ENCODE results near the gene SNRNP35.
"Not testable (repeated sequence)": the region's sequence is repeated elsewhere in the genome, so short reads cannot be mapped to it uniquely, and the experiment has no call there.

SNRNP35 gene, protein sequence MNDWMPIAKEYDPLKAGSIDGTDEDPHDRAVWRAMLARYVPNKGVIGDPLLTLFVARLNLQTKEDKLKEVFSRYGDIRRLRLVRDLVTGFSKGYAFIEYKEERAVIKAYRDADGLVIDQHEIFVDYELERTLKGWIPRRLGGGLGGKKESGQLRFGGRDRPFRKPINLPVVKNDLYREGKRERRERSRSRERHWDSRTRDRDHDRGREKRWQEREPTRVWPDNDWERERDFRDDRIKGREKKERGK

DNA sequence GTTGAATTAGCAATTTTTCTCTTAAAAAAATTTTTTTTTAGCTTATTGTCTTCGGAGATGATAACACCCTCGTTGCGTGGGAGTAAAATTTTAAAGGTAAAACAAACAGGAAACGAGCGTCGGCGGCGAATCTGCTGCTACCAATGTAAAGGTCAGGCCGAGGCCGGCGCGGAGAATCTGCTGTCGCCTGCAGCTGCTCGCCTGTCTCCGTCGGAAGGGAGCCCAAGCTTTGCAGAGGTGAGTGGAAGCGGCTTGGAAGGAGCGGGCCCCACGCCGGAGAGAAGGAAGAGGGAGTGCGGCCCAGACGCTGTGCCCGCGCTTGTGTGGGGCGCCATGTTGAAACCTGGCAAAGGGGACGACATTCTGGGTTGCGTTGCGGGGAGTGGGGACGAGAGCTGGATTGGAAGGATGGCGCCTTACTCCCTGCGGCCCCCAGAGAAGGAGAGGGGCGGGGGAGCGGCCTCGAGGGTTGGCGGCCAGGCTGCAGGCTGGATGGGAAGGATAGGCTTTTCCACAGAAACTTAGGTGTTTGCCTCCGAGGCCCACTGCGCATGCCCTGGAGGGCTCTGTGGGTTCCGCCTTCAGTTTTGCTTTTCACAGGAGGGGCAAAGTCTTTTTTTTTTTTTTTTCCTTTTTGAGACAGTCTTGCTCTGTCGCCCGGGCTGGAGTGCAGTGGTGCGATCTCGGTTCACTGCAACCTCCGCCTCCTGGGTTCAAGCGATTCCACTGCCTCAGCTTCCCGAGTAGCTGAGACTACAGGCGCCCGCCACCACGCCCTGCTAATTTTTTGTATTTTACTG, at the start of gene SNRNP35:
Gene SNRNP35, plus strand, starts transcription at position 160 of the 800 bp plus-strand sequence. CDS start 7,402 bp downstream, outside the sequence.
- peak; percentile 88 for DNase-seq (ENCODE audit: low read depth)
- TF ChIP-seq, protein P1, sequence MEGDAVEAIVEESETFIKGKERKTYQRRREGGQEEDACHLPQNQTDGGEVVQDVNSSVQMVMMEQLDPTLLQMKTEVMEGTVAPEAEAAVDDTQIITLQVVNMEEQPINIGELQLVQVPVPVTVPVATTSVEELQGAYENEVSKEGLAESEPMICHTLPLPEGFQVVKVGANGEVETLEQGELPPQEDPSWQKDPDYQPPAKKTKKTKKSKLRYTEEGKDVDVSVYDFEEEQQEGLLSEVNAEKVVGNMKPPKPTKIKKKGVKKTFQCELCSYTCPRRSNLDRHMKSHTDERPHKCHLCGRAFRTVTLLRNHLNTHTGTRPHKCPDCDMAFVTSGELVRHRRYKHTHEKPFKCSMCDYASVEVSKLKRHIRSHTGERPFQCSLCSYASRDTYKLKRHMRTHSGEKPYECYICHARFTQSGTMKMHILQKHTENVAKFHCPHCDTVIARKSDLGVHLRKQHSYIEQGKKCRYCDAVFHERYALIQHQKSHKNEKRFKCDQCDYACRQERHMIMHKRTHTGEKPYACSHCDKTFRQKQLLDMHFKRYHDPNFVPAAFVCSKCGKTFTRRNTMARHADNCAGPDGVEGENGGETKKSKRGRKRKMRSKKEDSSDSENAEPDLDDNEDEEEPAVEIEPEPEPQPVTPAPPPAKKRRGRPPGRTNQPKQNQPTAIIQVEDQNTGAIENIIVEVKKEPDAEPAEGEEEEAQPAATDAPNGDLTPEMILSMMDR (IDR thresholded peaks at IDR 0.05; ENCODE audit: low read length, missing control alignments) = no peak
- H3K4me3 ChIP-seq (replicated peaks; ENCODE audit: low read depth, low read length) = peak within 1 kb of the TSS; percentile 86

DNA sequence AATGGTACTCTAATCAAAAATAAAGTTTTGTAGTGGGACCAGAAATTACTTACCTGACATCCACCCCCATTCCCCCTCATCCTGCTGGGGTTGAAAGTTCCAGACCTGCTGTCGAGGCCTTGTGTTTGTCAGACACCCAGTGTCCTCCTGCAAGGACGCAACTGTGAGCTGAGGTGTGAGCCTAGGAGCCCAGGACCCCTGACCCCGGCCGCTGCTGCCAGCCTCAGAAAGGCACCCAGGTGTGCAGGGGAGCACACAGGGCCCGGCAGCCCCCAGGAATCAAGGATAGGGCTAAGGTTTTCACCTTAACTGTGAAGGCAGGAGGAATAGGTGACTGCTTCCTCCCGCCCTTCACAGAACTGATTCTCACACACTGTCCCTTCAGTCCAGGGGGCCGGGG, 49.3 kb upstream of the SNRNP35 start:
- H3K4me3 ChIP-seq (replicated peaks; ENCODE audit: low read depth, low read length); DNase-seq (ENCODE audit: low read depth): not testable (repeated sequence)

- H3K4me3 ChIP-seq (replicated peaks; ENCODE audit: low read depth, low read length); DNase-seq (ENCODE audit: low read depth): not testable (repeated sequence)
Measured at GRCh38 chr12:123409284-123410040, 48.5 kb upstream of the SNRNP35 start.

GRCh38 chr12:123410041-123410412, 47.9 kb upstream of the SNRNP35 start:
- TF ChIP-seq, protein P1 (IDR thresholded peaks at IDR 0.05; ENCODE audit: low read length, missing control alignments) = no peak
- no peak for DNase-seq (ENCODE audit: low read depth)
- no peak overlapping the region for H3K4me3 ChIP-seq (replicated peaks; ENCODE audit: low read depth, low read length)

DNA sequence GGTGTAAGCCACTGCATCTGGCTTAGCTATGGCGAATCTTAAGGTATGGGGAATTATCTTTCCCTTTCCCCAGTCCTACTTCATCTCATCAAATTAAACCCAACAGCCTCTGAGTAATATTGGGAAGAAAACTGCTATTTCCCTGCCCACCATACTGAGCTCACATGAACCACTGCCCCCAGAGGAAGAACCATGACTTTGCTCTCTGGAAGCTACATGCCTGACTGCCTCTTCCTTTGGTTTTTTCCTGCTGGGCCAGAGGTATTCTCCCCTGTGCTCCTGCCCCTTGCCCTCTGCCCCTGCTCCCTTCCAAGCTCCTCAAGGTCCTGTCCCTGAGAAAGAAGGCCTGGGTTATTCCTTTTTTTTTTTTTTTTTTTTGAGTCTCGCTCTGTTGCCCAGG, 36.6 kb upstream of the SNRNP35 start:
- no peak for DNase-seq (ENCODE audit: low read depth)
- no peak overlapping the region for H3K4me3 ChIP-seq (replicated peaks; ENCODE audit: low read depth, low read length)
- TF ChIP-seq, protein P1 (IDR thresholded peaks at IDR 0.05; ENCODE audit: low read length, missing control alignments) = no peak

- no peak overlapping the region for H3K4me3 ChIP-seq (replicated peaks; ENCODE audit: low read depth, low read length)
- DNase-seq (ENCODE audit: low read depth) = no peak
- TF ChIP-seq, protein P1 (IDR thresholded peaks at IDR 0.05; ENCODE audit: low read length, missing control alignments) = no peak
Measured at GRCh38 chr12:123427036-123427769, 30.7 kb upstream of the SNRNP35 start.

DNA sequence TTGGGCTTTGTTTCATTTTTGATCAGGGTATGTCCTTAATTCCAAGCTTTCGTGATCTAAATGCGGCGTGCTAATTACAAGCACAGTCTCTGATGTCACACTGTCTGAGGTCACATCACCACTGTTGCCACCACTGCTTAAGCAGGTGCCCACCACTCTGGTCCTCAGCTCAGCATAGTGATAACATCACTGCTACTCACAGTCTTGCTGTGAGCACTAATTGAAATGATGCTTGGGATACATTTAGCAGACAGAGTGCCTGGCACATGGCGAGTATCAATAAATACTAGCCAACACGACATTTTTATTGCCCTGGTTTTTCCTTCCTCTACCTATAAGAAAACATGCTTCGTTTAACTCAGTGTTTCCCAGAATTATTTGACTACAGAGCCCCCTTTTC, 29.3 kb upstream of the SNRNP35 start:
- no peak overlapping the region for H3K4me3 ChIP-seq (replicated peaks; ENCODE audit: low read depth, low read length)

DNA sequence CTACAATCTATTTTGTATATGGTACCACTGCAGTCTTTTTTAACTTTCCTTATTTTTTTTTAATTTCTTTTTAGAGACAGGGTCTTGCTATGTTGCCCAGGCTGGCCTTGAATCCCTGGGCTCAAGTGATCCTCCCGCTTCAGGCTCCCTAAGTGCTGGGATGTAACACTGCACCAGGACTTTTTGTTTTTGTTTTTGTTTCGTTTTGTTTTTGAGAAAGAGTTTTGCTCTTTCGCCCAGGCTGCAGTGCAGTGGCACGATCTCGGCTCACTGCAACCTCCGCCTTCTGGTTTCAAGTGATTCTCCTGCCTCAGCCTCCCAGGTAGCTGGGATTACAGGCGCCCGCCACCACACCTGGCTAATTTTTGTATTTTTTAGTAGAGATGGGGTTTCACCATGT, 28.8 kb upstream of the SNRNP35 start:
- H3K4me3 ChIP-seq (replicated peaks; ENCODE audit: low read depth, low read length); DNase-seq (ENCODE audit: low read depth): not testable (repeated sequence)

More for the DNA sequence above, 29.3 kb upstream of the SNRNP35 start:
- no peak for DNase-seq (ENCODE audit: low read depth)
- TF ChIP-seq, protein P1 (IDR thresholded peaks at IDR 0.05; ENCODE audit: low read length, missing control alignments) = no peak

DNA sequence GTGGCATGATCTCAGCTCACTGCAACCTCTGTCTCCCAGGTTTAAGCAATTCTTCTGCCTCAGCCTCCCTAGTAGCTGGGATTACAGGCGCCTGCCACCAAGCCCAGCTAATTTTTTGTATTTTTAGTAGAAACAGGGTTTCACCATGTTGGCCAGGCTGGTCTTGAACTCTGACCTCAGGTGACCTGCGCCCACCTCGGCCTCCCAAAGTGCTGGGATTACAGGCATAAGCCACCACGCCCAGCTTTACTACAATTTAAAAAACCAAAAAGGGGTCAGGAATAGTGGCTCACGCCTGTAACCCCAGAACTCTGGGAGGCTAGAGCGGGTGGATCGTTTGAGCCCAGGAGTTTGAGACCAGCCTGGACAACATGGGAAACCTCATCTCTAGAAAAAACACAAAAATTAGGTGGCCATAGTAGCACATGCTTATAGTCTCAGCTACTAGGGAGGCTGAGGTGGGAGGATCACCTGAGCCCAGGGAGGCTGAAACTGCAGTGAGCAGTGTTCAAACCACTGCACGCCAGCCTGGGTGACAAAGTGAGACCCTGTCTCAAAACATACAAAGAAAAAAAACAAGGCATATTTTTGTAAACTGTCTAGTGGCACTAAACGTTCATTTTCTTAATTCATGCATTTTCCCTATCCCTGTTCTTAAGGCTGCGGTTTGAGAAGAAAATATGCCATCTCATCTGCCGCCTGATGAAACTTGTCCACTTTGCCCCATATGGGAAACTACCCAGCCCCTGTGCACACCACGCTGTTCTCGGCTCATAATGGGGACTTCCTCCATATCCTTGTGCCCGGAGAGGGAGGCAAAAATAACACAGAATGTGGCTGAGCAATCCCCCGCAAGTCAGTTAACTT, 25.8 kb upstream of the SNRNP35 start:
- H3K4me3 ChIP-seq (replicated peaks; ENCODE audit: low read depth, low read length); DNase-seq (ENCODE audit: low read depth): not testable (repeated sequence)

Data from fibroblast of pulmonary artery (primary cell).